CD4-positive, alpha-beta T cell treated with Interleukin-6 for 4 hours (primary cell): ENCODE data around the gene NFATC2.

Source experiments
- DNase-seq: peaks from one replicate; pipeline ENCODE4 v3.0.0-alpha.2; 2020; ENCODE audit warnings: mixed read lengths

The NFATC2 gene

DNA sequence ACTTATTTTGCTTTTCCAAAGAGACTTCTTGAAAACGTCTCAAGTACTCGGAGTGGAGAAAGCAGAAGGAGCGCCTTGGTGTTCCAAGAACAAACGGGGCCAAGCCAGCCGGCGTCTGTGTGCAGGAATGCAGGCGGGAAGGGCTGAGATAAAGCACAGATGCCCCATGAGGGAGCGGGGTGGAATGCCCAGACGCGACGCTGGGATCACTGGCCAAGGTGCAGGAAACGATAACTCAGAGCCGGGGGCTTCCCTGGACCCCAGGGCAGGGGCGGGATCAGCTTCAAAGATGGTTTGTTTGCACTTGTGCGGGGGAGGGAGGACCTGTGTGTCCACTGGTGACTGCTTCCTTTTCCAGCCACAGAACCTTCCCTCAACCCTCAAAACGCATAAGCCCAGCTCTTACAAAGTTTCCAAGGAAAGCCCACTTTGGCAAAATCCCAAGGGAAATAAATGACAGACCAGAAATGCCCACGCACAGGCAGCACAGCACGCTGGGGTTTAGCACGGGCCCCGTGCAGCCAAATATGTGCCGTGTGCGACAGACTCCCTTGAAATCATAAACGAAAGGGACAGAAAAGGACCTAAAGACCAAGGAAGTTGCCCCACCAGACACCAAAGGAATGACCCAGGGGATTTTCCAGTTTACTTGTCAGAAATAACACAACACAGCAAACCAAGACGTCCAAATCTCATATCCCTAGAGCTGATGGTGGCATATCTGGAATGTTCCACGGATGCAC is 113.9 kb downstream of the NFATC2 start:
- DNase-seq, result no peak

GRCh38 chr20:51427651-51428291 is 114.7 kb downstream of the NFATC2 start:
- no peak for DNase-seq

GRCh38 chr20:51426718-51427650 is 115.5 kb downstream of the NFATC2 start:
- no peak for DNase-seq

DNA sequence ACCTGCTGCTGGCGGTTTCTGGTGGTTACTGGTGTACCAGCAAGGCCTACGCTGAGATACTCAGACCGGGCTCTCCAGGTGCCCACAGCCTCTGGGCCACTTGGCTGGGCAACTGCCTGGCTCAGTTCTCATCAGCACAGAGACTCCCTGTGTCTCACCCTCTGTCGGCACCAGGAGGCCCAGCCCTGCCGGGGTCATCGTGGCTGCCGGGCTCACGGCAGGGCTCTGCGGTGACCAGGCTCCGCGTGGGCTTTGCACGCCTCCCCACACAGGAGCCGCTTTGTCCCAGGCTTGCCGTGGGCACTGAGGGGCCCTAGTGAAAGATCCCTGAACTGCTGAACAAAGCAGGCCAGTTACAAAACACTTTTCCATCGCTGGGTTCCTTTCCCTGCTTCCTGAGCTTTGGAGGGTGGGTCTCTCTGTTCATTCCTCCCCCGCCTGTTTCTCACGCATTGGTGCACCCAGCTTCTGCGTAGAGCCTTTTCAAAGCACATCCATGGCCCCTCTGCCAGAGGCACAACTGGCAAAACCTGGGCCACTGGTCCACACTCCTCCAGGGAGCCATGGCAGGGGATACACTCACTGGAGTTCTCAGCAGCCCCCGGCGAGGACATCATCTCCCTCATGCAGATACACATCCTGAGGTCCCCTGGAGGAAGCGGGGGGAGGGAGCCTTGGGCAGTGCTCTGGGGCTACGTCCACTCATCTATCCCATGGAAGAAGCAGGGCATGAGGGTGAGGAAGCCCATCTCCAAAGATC is 117.0 kb downstream of the NFATC2 start:
- no peak for DNase-seq

DNA sequence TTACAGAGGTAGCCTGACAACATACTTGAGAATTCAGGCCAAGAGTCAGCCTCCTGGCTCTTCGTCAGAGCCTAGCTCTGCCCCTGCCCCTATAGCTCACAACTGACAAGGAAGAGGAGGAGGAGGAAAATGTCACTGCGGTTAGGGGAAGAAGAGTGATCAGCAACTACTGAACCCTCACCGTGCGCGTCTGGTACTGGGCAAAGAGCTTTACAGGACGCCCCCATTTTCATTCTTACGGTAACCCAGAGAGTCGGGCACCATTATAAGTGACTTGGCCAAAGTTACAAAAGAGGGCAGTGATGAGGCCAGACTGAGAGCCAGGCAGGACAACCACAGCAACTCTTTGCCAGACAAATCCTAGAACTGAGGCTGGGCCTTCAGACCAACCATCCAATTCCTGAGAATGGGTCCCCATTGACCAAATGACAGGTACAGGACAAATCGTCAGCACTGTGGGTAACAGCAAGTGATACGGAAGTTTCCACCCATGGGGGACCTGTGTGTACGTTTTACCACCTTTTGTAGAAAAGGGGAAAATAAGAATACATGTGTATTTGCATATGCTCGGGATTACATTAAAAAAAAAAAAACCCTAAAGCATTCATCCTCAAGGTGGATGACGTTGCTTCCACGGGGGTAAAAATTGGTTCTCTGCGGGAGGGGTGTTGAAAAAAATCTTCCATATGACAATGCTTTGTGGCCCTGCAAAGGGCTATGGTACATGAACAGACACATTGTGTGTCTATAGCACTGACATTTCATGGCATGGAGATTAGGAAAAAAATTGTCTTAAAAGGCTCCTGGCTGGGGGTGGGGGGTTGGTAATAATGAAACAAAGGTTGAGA is 118.0 kb downstream of the NFATC2 start:
- DNase-seq, result peak; percentile 43

- no peak for DNase-seq
Observed at GRCh38 chr20:51423810-51424209, 118.7 kb downstream of the NFATC2 start.

- DNase-seq, result no peak
Observed at GRCh38 chr20:51423290-51423667, 119.2 kb downstream of the NFATC2 start.

DNA sequence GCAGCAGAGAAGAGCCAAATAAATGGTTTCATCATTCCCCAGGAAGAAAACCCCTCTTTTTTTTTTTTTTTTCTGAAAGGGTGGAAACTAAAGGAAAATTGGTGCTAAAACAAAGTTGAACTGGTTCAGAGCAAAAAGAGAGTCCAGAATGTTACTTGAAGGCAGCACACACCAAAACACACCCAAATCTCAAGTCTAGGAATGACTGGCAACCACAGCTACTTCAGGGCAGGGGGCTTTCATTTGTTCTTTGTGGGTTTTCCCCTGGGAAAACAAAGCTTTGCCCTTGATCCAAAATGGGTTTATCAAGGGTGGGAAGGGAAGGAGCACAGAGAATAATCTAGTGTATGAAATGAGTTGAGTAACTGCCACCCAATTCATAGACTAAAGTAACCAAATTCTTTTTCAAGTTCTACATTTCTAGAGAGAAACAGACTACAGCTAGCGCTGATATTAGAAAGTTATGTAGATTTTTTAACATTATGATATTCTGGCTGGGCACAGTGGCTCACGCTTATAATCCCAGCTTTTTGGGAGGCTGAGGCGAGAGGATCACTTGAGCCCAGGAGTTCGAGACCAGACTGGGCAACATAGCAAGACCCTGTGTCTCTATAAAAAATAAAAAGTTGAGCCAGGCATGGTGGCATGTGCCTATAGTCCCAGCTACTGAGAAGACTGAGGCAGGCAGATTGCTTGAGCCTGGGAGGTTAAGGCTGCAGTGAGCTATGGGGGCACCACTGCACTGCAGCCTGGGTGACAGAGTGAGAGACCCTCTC is 119.8 kb downstream of the NFATC2 start:
- DNase-seq, result no peak

- DNase-seq, result no peak
Observed at GRCh38 chr20:51420805-51421204, 121.7 kb downstream of the NFATC2 start.

- no peak for DNase-seq
Observed at GRCh38 chr20:51420111-51420510, 122.4 kb downstream of the NFATC2 start.

DNA sequence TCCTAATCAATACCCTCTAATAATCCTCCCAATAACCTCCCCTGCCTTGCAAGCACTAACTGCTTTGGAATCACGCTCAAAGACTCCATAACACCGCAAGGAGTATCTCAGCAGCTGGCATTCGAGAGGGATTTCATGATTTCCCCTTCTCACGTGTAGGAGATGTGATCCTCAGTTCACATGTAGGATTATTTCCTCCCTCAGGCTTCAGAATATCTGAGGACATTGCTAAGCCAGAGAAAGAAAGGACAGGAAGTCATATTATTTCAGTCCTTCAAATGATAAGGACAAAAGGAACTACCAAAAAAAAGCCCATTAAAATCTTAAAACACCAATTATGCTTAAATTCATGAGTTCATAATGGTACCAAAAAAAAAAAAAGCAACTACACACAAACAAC is 122.9 kb downstream of the NFATC2 start:
- DNase-seq, result no peak

DNA sequence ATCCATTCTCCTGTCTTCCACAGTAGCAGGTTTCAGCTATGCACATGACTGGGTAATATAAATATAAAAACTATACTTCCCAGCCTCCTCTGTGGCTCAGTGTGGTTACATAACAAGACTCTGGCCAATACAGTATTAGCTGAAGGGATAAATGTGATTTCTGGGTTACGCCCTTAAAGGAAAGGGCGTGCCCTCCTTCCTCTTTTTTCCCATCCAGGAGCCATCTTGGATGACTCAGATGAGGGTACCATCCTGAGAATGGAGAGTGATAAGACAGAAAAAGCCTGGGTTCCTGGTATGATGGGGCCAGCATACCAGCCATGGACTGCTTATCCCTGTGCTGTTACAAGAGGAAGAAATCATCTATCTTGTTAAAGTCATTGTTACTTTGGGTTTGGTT is 123.3 kb downstream of the NFATC2 start:
- no peak for DNase-seq

DNA sequence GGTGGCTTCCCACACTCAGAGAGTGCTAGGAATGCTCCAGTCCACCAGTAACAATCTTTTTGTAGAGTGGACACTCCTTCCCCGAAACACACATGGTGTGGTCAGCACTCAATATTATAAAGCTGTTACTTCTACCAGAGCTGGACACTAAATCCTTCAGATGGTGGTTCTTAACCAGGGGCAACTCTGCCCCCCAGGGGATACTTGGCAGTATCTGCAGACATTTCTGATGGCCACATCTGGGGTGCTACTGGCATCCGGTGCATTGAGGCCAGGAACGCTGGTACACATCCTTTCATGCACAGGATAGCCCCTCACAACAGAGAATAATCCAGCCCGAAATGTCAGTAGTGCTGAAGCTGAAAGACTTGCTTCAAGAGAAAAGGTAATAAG is 124.4 kb downstream of the NFATC2 start:
- DNase-seq, result no peak

GRCh38 chr20:51417250-51418136 is 125.0 kb downstream of the NFATC2 start:
- DNase-seq, result peak; percentile 48

- DNase-seq, result no peak
Observed at GRCh38 chr20:51416532-51417249, 125.8 kb downstream of the NFATC2 start.

- peak; percentile 51 for DNase-seq
Observed at GRCh38 chr20:51413857-51414256, 128.7 kb downstream of the NFATC2 start.

DNA sequence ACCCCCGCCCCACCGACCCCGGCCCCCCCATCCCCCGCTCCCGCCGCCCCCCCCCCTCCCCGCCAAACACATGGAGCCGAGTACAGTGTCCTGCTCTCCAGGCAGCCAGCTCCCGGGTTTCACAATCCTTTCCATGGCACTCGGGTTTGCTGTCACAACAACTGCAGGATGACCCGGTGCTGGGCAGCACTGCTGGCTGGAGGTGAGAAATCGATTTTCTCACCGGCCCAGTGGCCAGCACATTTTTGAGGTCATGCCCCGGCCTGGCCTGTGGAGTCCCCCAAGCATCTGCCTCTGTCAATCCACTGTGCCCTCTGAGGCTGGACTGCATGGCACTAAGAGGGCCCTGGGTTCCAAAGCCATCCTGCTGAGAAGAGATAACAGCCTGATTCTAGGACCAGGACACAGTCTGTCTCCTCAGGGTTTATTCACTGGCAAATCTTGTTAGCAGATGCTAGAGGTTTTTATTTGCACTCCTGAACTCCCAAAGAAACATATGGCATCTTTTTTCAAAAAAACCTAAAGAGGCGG is 129.5 kb downstream of the NFATC2 start:
- no peak for DNase-seq

DNA sequence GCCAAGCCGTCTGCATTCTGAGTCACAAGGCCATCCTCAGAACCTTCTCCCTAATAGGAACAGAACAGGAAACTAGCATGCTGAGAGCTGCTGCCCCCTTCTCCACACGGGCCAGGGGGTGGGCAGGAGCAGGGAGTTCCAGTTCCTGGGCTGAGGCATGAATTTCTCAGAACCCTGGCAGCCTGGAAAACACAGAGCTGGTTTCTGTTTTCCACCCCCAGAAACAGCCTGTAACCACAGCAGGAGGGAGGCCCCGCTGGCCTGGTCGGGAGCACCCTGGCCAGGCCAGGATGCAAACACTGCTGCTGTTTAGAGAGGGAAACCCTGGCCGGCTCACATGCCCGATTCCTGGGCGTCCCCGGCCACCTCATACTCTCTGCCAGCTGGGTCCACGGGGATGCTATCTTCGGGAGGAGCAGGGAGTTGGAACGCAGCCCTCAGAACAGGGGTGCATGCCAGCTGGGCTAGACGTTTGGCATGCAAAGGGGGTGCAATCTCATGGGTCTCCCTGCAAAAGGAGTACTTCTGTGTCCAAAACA is 130.1 kb downstream of the NFATC2 start:
- DNase-seq, result no peak

- DNase-seq, result no peak
Observed at GRCh38 chr20:51411870-51412269, 130.6 kb downstream of the NFATC2 start.
